AG09309 (cell line): ENCODE data around the gene VRK3.
"Not testable (repeated sequence)": the region's sequence is repeated elsewhere in the genome, so short reads cannot be mapped to it uniquely, and the experiment has no call there.

Experiments
- DNase-seq: peaks from one replicate; pipeline ENCODE4 v3.0.0-alpha.2; 2010; ENCODE audit warnings: low read depth
- H3K4me3 ChIP-seq: 2 replicates; pipeline ENCODE4 v1.5.1; 2011; ENCODE audit warnings: mild to moderate bottlenecking, low read depth, low read length, moderate library complexity; ENCODE audit not compliant: control insufficient read depth
- TF ChIP-seq, protein P1 (sequence below): IDR thresholded peaks from 2 replicates; pipeline ENCODE4 v1.5.1; 2011; ENCODE audit warnings: mild to moderate bottlenecking, low read depth, low read length, inconsistent platforms; ENCODE audit not compliant: insufficient read depth, control insufficient read depth; ENCODE audit errors: missing control alignments

The VRK3 gene, protein sequence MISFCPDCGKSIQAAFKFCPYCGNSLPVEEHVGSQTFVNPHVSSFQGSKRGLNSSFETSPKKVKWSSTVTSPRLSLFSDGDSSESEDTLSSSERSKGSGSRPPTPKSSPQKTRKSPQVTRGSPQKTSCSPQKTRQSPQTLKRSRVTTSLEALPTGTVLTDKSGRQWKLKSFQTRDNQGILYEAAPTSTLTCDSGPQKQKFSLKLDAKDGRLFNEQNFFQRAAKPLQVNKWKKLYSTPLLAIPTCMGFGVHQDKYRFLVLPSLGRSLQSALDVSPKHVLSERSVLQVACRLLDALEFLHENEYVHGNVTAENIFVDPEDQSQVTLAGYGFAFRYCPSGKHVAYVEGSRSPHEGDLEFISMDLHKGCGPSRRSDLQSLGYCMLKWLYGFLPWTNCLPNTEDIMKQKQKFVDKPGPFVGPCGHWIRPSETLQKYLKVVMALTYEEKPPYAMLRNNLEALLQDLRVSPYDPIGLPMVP

DNA sequence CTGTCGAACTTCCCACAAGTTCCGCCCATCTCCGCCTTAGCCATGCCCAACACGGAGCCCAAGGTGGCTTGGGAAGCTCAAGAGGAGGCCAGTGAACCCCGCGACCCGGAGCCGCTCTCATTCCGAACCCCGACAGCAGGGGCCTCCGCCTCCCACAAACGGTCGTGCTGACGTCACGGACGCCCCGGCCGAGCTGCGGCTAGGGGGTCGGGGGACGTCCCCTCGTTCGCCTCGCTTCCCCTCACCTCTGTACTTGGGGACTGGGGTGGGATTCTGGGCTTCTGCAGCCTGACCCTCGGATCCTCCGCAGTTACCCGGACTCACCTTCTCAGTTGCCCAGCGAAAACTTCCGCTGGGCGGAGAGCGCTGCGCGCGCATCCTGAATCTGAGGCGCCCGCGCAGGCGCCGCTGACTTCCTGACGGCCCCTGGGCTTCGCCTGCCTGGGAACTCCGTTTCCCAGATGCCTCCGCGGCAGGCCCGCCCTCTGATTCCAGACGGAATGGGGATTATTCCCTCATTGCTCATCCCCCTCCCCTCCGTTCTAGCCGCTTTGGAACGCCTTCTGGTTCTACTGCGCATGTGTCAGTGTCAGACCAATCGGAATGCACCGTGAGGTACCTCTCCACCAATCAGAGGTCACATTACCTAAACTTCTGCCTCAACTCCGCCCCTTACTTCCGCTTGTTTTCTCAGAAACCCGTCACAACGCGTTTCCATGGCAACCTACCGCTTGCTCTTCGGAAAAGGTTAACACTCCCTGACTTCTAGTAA lies at the start of gene VRK3:
Gene VRK3, minus strand, starts transcription at position 351 of the 772 bp plus-strand sequence. CDS start 9,210 bp downstream, outside the sequence.
- H3K4me3 ChIP-seq: peak within 1 kb of the TSS; percentile 97
- peak; percentile 100 for DNase-seq
- TF ChIP-seq, protein P1, sequence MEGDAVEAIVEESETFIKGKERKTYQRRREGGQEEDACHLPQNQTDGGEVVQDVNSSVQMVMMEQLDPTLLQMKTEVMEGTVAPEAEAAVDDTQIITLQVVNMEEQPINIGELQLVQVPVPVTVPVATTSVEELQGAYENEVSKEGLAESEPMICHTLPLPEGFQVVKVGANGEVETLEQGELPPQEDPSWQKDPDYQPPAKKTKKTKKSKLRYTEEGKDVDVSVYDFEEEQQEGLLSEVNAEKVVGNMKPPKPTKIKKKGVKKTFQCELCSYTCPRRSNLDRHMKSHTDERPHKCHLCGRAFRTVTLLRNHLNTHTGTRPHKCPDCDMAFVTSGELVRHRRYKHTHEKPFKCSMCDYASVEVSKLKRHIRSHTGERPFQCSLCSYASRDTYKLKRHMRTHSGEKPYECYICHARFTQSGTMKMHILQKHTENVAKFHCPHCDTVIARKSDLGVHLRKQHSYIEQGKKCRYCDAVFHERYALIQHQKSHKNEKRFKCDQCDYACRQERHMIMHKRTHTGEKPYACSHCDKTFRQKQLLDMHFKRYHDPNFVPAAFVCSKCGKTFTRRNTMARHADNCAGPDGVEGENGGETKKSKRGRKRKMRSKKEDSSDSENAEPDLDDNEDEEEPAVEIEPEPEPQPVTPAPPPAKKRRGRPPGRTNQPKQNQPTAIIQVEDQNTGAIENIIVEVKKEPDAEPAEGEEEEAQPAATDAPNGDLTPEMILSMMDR: no peak

DNA sequence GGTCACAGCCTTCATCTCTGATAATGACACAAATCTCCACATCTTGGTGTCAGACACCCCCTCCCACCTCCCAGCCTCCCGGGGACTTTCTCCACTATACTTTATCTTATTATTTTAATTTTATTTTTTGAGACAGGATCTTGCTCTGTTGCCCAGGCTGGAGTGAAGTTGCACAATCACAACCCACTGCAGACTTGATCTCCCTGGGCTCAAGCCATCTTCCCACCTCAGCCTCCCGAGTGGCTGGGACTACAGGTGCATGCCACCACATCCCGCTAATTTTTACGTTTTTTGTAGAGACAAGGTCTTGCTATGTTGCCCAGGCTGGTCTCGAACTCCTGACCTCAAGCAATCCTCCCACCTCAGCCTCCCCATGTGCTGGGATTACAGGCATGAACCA lies 43.2 kb upstream of the VRK3 start:
- DNase-seq, H3K4me3 ChIP-seq: not testable (repeated sequence)

DNA sequence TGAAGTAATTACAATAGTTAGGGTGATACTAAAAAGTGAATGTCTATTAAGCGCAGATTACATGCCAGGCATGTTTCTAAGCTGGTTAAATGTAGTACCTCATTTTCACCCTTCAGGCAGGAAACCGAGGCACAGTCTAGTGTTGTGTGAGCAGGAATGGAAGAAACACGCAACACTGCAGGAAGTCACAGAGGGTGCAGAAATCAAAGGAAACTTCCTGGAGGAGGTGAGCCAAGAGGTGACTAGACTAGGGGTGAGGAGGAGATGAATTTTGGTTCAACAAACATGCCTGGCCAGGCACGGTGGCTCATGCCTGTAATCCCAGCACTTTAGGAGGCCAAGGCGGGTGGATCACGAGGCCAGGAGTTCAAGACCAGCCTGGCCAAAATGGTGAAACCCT lies 42.4 kb upstream of the VRK3 start:
- TF ChIP-seq, protein P1: no peak
- no peak for DNase-seq
- H3K4me3 ChIP-seq: no peak overlapping the region

DNA sequence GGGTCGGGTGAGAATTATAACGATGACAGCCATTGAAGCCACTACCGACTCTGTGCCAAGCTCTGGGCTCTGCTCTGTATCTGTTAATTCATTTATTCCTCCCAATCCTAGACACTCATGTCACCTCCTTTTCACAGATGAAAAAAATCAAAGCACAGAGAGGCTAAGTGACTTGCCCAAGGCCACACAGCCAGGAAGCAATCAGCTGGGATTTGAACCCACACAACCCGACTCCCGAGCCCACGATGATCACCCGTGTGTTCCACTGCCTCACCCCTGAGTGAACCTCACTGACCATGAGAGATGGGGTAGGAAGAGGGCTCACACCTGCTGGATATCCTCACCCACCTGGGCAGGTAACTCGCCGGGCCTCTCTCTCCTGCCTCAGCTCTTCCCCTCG lies 40.8 kb upstream of the VRK3 start:
- DNase-seq: no peak
- no peak overlapping the region for H3K4me3 ChIP-seq
- TF ChIP-seq, protein P1: no peak

DNA sequence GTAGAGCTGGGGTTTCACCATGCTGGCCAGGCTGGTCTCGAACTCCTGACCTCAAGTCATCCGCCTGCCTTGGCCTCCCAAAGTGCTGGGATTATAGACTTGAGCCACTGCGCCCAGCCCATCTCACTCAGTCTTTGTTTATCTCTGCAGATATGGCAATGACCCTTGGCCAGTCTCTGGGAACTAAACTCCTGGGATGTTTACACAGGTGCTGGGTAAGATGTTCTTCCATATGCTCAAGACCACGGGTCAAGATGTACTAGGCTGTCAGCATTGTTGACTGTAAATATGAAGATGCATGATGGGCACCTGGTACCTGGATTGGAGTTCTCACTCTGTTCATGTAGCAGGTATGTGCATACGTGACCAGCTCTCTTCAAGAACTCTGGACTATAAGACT lies 36.5 kb upstream of the VRK3 start:
- TF ChIP-seq, protein P1: no peak
- no peak for DNase-seq
- H3K4me3 ChIP-seq: no peak overlapping the region

DNA sequence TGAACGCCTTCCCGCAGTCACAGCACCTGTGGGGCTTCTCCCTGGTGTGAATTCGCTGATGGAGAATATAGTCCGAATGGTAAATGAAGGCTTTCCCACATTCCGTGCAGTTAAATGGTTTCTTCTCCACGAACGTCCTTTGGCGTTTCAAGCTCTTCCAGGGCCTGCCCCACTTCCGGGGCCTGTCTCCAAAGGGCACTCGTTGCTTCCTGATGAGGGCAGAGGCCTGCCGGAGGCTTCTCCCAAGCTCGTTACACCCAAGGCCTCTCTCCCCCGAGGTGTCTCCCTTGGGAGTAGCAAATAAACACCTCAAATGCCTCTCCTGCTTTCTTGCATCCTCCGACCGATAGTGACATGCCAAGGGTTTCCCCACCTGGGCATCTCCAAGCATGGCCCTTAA lies 34.9 kb upstream of the VRK3 start:
- TF ChIP-seq, protein P1: no peak
- DNase-seq: no peak
- H3K4me3 ChIP-seq: no peak overlapping the region

DNA sequence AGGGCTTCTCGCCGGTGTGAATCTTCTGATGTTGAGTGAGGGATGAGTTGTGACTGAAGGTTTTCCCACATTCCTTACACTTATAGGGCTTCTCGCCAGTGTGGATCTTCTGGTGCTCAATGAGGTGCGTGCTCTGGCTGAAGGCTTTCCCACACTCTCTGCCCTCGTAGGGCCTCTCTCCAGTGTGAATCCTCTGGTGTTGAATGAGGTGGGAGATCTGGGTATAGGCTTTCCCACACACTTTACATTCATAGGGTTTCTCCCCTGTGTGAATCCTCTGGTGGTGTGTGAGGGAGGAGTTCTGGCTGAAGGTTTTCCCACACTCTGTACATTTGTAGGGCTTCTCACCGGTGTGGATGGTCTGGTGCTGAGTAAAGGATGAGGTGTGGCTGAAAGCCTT lies 33.9 kb upstream of the VRK3 start:
- no peak for DNase-seq
- H3K4me3 ChIP-seq: no peak overlapping the region
- TF ChIP-seq, protein P1: no peak
